ENCODE measurements around the gene DOCK4.

The DOCK4 gene

DNA sequence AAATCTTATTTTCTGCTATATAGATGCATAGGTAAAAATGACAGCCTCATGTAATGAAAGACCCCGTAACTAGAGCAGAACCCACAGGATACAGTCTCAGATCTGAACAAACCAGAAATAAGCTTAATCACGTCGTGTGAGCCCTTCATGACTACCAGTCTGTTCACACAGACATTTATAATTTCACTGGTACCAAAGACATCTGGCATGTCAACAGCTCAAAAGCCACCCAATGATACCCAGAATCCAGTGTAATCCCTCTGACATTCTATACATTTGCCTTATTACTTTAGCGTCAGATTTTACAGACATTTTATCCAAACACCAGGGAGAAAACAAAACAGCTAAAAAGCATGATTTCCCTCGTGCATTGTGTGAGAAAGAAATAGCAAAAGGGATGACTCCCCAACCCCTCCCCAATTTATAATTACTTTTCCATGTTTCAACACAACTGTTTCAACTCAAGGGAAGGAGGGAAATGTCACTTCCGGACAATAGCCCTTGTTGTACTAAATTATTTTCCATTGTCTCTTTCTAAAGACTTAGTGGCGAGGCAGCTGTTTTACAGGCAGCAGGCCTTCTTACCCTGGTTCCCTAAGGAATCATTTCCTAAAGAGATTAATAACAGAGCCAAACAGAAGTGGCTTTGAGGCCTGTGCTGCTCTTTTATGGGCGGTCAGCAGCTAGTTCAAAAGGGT, 33.2 kb downstream of the DOCK4 start:
- Mint-ChIP-seq H3K27ac (no peak overlapping the region), H3K36me3 (ENCODE audit: low read depth) (peaks cover 5% of the 10 kb centered on the region), H3K4me1 (ENCODE audit: low read depth) (peaks cover 6% of the 10 kb centered on the region), H3K9me3 (no peaks in the 10 kb centered on the region), H3K4me3 (no peak overlapping the region), H3K27me3 (no peaks in the 10 kb centered on the region)
- intact Hi-C loops (cut with micrococcal nuclease) = no loop called here

DNA sequence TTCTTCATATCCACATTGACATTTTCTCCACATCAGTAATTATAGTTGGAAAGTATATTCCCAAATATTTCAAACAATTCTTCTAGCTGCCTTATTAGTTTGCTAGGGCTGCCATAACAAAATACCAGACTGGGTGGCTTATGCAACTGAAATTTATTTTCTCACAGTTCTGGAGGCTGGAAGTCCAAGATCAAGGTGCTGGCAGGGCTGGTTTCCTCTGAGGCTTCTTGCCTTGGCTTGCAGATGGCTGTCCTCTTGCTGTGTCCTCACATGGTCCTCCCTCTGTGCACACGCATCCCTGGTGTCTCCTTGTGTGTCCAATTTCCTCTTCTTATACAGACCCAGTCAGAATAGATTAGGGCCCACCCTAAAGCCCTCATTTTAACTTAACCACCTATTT, 34.5 kb downstream of the DOCK4 start:
- no peaks in the 10 kb centered on the region for H3K27me3 Mint-ChIP-seq
- peaks cover 5% of the 10 kb centered on the region for H3K36me3 Mint-ChIP-seq (ENCODE audit: low read depth)

DNA sequence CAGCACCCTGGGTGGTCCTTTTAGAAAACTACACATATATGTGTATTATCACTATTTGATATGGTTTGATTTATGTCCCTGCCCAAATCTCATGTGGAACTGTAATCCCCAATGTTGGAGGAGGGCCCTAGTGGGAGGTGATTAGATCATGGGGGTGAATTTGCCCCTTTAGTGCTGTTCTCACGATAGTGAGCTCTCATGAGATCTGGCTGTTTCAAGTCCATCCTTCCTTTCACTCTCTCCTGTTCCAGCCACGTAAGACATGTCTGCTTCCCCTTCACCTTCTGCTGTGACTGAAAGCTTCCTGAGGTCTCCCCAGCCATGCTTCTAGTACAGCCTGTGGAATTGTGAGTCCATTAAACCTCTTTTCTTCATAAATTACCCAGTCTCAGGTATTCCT, 37.3 kb downstream of the DOCK4 start:
- Mint-ChIP-seq H3K36me3 (ENCODE audit: low read depth) (peaks cover 5% of the 10 kb centered on the region), H3K9me3 (no peaks in the 10 kb centered on the region), H3K4me1 (ENCODE audit: low read depth) (peaks cover 6% of the 10 kb centered on the region), H3K4me3 (no peak overlapping the region), H3K27me3 (no peaks in the 10 kb centered on the region), H3K27ac (no peak overlapping the region)
- intact Hi-C loops (cut with micrococcal nuclease) = no loop called here

More for the DNA sequence above, 34.5 kb downstream of the DOCK4 start:
- intact Hi-C loops (cut with micrococcal nuclease) = no loop called here
- H3K4me3 Mint-ChIP-seq = no peak overlapping the region
- peaks cover 6% of the 10 kb centered on the region for H3K4me1 Mint-ChIP-seq (ENCODE audit: low read depth)
- H3K27ac Mint-ChIP-seq = no peak overlapping the region
- H3K9me3 Mint-ChIP-seq = no peaks in the 10 kb centered on the region

DNA sequence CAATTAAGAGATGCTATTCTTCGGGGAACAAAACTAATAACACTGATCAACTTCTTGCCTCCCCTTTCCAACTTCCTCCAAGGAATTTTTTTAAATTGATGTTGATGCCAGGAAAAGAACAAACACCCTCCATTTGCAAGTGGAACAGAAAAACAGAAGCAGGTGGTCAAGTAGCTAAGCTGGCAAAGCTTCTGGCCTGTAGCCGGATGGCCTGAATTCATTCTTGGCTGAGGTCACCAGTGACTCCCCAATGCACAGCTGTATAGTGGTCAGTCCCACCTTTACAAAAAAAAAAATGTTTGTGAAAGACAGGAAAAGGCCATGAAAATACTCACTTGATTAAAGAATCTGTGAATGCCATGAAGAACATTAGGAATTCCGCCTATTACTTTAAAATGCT, 39.1 kb downstream of the DOCK4 start:
- Mint-ChIP-seq H3K36me3 (ENCODE audit: low read depth) (peaks cover 5% of the 10 kb centered on the region), H3K27me3 (no peaks in the 10 kb centered on the region), H3K27ac (no peak overlapping the region), H3K4me1 (ENCODE audit: low read depth) (peaks cover 18% of the 10 kb centered on the region), H3K9me3 (no peaks in the 10 kb centered on the region), H3K4me3 (no peak overlapping the region)
- intact Hi-C loops (cut with micrococcal nuclease) = no loop called here

DNA sequence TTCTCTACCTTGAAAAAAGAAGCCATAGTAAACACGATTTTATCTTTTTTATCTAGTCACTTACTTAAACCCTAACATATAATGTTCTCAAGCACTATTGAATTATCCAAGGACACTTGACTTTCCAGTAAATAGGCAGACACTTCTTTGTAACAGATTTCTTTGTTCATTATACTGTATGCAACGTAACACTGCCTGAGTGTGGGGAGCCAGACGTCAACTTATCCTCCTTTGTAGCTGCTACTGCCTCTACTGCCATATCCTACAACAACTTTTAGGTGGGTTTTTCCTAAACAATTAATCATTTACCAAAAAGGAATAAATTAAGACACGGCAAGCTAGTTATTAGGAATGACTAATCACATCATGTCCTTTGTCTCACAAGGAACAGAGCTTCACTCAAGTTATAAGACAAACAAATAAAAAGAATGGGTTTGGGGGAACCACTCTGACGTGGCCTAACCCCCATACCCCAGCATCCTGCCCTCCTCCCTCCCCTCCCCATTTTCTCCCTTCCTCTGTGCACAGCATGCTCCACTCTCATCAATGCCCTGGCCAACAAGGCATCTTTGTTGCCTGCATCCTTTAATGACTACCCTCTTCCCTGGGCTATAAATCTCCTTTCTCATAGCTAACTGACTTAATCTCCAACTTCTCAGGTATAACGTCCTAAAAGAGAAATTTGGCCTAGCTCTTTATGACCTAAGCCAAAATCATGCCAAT, 43.3 kb downstream of the DOCK4 start:
- intact Hi-C loops (cut with micrococcal nuclease) = no loop called here
- Mint-ChIP-seq H3K27ac (no peak overlapping the region), H3K9me3 (no peaks in the 10 kb centered on the region), H3K4me3 (no peak overlapping the region), H3K27me3 (no peaks in the 10 kb centered on the region), H3K36me3 (ENCODE audit: low read depth) (no peaks in the 10 kb centered on the region), H3K4me1 (ENCODE audit: low read depth) (peaks cover 31% of the 10 kb centered on the region)

DNA sequence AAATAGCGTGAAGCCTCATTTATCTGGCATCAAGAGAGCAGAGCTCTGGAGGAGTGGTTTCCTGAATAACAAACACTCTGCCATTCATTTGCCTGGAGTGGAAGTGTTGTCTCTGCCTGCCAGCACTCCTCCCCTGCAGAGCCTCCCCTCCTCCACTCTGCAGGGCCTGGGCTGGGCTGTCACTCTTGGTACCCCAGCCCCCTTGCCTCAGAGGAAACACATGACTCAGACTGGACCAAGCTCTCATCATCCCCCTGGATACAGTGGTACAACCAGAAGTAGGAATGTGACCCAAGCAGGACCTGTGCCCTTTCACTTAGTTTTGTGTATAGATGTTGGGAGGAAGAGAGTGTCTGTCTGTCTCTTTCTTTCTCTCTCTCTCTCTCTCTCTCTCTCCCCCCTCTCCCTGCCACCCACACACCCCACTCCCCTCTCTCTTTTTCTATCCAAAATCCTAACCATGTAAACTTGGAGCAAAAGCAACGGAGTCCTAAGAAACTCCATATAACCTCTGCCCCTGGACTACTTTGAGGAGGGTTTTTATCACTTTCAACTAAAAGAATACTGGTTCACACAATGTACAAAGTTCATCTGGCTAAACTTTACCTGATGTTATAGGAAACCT, 43.9 kb downstream of the DOCK4 start:
- Mint-ChIP-seq H3K9me3 (no peaks in the 10 kb centered on the region), H3K4me1 (ENCODE audit: low read depth) (peaks cover 31% of the 10 kb centered on the region), H3K36me3 (ENCODE audit: low read depth) (no peaks in the 10 kb centered on the region), H3K27ac (no peak overlapping the region), H3K4me3 (no peak overlapping the region), H3K27me3 (no peaks in the 10 kb centered on the region)
- intact Hi-C loops (cut with micrococcal nuclease) = no loop called here

DNA sequence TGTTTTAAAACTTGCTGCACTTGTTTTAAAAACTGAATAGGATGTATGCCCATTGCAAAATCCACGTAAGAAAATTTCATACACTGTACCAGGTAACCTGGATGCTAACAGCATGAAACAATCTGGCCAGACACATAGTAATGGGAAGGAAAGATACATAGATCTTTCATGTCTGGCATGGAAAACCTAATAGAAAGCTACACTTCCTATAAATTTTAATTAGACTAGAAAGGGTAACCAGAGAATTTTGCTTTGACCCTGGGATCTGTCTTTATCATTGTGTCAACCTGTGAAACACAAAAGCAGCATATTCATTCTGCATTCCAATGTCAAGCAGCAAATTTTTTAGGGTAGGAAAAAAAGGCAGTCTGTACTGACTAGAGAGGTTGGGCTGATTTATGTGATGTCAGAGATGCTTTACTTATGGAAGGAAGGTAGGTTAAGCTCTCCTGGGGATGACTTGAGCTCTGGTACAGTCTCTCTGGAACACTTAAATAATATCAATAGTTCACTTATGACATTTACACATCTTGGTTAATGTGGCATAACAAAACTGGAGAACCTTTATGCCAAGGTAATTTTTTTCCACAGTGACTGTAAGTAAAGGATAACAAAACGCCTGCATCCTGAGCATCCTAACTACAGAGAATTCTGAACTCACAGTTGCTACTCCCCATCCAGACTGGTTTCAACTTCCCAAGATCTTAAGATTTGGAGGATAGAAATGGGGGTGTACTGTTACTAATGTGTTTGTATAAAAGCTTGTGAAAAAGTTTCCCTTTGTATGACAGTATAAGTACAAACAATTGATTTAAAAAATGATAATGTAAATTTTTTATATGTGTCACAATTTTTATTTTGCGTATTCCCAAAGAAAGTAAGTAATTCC, 44.7 kb downstream of the DOCK4 start:
- intact Hi-C loops (cut with micrococcal nuclease) = no loop called here
- H3K9me3 Mint-ChIP-seq = no peaks in the 10 kb centered on the region
- no peak overlapping the region for H3K4me3 Mint-ChIP-seq
- H3K4me1 Mint-ChIP-seq (ENCODE audit: low read depth) = peaks cover 31% of the 10 kb centered on the region
- no peaks in the 10 kb centered on the region for H3K36me3 Mint-ChIP-seq (ENCODE audit: low read depth)
- H3K27me3 Mint-ChIP-seq = no peaks in the 10 kb centered on the region
- no peak overlapping the region for H3K27ac Mint-ChIP-seq

DNA sequence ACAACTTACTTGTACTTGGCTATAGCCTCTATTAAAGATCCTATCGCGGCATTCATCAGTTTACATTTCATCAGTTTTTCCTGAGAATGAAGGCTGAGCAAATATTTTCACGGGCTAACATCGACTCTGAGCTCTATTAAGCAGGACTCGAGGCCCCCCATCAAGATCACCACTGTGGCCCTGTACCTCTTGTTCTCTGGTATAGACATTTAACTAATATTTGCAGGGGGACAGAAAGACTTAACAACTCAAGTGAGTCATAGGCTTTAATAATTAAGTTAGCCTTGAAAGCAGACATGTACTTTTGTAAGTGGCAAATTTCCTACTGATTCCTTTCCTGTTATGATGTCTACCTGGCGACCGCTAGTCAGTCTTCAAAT, 45.4 kb downstream of the DOCK4 start:
- H3K4me1 Mint-ChIP-seq (ENCODE audit: low read depth) = peaks cover 31% of the 10 kb centered on the region
- no peaks in the 10 kb centered on the region for H3K27me3 Mint-ChIP-seq
- H3K4me3 Mint-ChIP-seq = no peak overlapping the region
- no peak overlapping the region for H3K27ac Mint-ChIP-seq
- intact Hi-C loops (cut with micrococcal nuclease) = no loop called here
- no peaks in the 10 kb centered on the region for H3K36me3 Mint-ChIP-seq (ENCODE audit: low read depth)
- no peaks in the 10 kb centered on the region for H3K9me3 Mint-ChIP-seq

DNA sequence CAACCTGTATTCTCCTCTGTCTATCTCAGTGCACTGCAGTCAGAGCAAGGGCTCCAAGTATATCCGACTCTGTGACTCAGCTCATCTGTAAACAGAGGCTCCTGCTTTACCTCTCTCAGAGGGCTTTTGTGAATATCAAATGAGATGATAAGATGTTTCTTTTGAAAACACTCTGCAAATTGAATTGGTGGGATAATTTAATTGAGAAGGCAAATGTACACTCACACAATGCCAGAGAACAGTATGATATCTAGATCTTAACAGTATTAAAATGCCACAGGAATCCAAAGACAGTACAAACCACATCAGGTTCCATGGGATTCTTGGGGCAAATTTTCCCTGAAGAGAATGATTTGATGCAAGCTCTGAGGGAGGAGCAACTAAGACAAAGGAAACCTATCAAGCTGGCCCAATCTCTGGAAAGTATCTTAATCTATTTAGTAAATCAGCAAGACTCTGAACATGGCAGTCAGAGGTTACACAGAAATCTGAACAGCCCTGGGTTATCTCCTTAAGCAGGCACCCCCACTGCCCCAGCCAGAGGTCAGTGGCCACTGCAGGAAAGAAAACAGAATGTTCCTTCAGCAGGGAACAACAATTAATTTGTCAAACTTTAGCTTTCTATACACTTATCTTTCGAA, 45.9 kb downstream of the DOCK4 start:
- Mint-ChIP-seq H3K36me3 (ENCODE audit: low read depth) (no peaks in the 10 kb centered on the region), H3K4me3 (no peak overlapping the region), H3K9me3 (no peaks in the 10 kb centered on the region), H3K27ac (no peak overlapping the region), H3K27me3 (no peaks in the 10 kb centered on the region), H3K4me1 (ENCODE audit: low read depth) (peaks cover 29% of the 10 kb centered on the region)
- intact Hi-C loops (cut with micrococcal nuclease) = no loop called here

DNA sequence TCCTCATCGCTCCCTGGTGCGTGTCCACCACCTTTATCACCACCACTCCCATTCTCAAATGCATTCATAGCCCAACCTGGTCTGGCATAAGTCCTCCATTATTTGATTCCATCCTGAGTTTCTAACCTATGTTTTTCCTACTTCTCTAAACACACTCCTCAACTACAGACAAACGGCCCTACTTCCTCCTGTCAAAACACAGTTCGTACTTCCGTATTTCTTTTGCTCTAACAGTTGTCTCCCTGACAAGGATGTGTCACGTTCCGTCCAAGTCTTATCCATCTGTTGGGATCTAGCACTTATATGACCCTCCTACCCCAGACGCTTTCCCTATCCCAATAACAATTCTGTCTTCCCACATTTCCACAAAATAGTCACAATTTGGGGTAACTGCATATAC, 46.8 kb downstream of the DOCK4 start:
- intact Hi-C loops (cut with micrococcal nuclease) = no loop called here
- no peaks in the 10 kb centered on the region for H3K27me3 Mint-ChIP-seq
- peak overlapping the region; percentile 18 for H3K4me3 Mint-ChIP-seq
- H3K27ac Mint-ChIP-seq = peak overlapping the region; percentile 54
- H3K4me1 Mint-ChIP-seq (ENCODE audit: low read depth) = peaks cover 32% of the 10 kb centered on the region
- no peaks in the 10 kb centered on the region for H3K36me3 Mint-ChIP-seq (ENCODE audit: low read depth)
- no peaks in the 10 kb centered on the region for H3K9me3 Mint-ChIP-seq

DNA sequence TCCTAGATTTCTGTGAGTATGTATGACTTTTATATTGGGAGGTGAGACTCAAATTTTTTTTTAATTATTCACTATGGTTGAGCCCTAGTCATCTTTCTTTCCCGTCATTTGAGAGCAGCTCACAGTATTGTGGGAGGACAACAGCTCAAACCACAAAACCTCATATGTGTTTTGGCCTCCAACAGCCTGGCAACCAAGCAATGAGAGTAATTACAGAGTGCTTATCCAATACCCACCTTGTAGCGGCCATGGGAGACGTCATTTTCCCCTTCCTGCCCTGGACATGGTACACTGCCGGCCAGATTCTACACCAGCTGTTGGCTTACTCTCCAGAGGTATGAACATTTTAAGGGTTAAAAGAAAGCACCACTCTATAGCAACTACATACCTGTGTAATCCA, 49.1 kb downstream of the DOCK4 start:
- H3K4me1 Mint-ChIP-seq (ENCODE audit: low read depth) = peaks cover 20% of the 10 kb centered on the region
- no peaks in the 10 kb centered on the region for H3K9me3 Mint-ChIP-seq
- no peak overlapping the region for H3K27ac Mint-ChIP-seq
- no peaks in the 10 kb centered on the region for H3K27me3 Mint-ChIP-seq
- no peaks in the 10 kb centered on the region for H3K36me3 Mint-ChIP-seq (ENCODE audit: low read depth)
- intact Hi-C loops (cut with micrococcal nuclease) = no loop called here
- H3K4me3 Mint-ChIP-seq = no peak overlapping the region

DNA sequence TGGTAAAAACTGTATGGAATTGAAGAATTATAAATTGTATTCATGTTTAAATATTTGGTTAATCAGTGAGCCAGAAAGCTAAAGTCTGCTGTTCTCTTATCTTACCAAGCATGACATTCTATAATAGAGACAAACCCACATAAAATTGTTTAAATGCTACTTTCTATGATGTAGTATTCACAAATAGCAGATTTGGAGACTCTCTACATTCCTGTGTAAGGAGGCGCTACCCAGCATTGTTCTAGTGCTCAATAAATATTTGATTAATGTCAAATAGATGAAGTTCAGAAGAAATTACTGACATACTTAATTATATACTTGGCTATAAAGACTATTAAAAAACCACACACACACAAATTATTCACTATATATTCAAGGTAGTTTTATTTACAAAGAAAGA, 49.8 kb downstream of the DOCK4 start:
- Mint-ChIP-seq H3K27ac (no peak overlapping the region), H3K36me3 (ENCODE audit: low read depth) (no peaks in the 10 kb centered on the region), H3K27me3 (no peaks in the 10 kb centered on the region), H3K4me1 (ENCODE audit: low read depth) (peaks cover 22% of the 10 kb centered on the region), H3K9me3 (no peaks in the 10 kb centered on the region), H3K4me3 (no peak overlapping the region)
- intact Hi-C loops (cut with micrococcal nuclease) = no loop called here

DNA sequence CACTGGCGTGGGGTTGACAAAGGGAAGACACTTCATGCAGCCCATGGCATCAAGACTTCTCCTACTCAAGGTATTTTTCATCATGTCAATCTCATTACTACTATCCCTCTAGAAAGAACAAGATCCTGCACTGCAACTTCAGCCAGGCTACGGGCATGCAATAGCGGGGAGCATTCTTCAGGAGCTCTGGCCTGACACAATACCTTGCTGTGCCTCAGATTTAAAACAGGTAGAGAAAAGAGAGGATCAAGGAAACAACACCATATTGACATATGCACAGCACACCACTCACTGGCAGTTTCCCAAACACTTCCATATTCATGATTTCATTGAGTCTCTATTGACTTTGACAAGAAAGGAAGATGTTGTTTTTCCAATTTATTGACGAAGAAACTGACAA, 51.5 kb downstream of the DOCK4 start:
- Mint-ChIP-seq H3K4me1 (ENCODE audit: low read depth) (peaks cover 31% of the 10 kb centered on the region), H3K27me3 (no peaks in the 10 kb centered on the region), H3K36me3 (ENCODE audit: low read depth) (no peaks in the 10 kb centered on the region), H3K27ac (no peak overlapping the region), H3K9me3 (no peaks in the 10 kb centered on the region), H3K4me3 (no peak overlapping the region)
- intact Hi-C loops (cut with micrococcal nuclease) = no loop called here
